ENCODE measurements around the gene TMOD1.
"Not testable (repeated sequence)": the region's sequence is repeated elsewhere in the genome, so short reads cannot be mapped to it uniquely, and the experiment has no call there.

The TMOD1 gene

DNA sequence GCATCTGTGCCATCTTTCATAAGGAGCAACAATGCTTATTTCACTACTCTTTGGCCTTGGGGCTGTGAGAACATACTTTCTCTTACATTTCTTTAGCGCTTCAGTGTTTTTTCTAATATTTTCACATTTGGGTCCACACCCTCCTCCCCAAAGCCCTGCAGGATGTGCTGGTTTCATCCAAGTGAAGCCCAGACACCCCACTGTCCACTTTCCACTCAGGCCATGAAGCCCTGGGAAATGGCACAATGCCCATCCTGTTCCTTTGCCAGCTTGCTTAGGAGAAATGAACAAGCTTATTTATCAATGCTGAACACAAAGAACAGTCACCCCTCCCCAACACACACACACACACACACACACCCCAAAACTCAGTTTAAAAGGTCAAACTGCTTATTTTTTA lies 17.3 kb upstream of the TMOD1 start:
- no peak overlapping the region for H3K27ac ChIP-seq
- no peak for TF ChIP-seq ZFX (IDR thresholded peaks at IDR 0.05; ENCODE audit: borderline replicate concordance)
- TF ChIP-seq, protein P1, sequence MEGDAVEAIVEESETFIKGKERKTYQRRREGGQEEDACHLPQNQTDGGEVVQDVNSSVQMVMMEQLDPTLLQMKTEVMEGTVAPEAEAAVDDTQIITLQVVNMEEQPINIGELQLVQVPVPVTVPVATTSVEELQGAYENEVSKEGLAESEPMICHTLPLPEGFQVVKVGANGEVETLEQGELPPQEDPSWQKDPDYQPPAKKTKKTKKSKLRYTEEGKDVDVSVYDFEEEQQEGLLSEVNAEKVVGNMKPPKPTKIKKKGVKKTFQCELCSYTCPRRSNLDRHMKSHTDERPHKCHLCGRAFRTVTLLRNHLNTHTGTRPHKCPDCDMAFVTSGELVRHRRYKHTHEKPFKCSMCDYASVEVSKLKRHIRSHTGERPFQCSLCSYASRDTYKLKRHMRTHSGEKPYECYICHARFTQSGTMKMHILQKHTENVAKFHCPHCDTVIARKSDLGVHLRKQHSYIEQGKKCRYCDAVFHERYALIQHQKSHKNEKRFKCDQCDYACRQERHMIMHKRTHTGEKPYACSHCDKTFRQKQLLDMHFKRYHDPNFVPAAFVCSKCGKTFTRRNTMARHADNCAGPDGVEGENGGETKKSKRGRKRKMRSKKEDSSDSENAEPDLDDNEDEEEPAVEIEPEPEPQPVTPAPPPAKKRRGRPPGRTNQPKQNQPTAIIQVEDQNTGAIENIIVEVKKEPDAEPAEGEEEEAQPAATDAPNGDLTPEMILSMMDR (IDR thresholded peaks at IDR 0.05) = no peak

DNA sequence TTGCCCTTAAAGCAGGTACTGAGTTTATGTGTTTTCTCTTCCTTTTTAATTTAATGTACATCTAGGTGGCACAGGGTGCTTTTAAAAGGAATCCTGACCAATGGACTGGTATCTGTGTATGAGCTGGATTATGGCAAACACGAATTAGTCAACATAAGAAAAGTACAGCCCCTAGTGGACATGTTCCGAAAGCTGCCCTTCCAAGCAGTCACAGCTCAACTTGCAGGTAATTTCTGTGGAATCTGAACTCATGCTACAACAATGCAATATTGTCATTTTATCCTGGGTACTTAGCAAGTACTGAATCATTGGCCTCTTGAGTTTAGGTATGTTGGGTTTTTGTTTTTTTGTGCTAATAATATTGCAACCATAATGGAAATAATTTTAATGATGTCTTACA lies 14.4 kb upstream of the TMOD1 start:
- TF ChIP-seq, protein P1 (IDR thresholded peaks at IDR 0.05) = peak; percentile 33
- TF ChIP-seq ZFX (IDR thresholded peaks at IDR 0.05; ENCODE audit: borderline replicate concordance) = no peak
- H3K27ac ChIP-seq = no peak overlapping the region

DNA sequence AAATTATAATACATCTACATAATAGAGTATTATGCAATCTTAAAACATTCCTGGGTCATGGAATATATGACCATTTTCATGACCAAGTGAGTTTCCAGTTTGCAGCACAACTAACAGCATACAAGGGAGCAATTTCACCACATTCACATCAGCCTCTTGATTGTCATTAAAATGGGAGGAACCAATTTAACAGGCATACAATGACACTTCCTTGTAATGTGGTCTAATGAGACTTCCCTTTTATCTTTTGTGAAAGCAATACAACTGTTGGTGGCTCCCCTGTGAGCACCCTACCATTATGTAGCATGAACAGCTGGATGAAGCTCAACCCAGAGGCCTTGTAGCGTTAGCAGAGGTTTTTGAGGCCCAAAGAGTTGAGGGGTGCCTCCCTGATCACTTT lies 13.6 kb upstream of the TMOD1 start:
- TF ChIP-seq, protein P1 (IDR thresholded peaks at IDR 0.05) = no peak
- TF ChIP-seq ZFX (IDR thresholded peaks at IDR 0.05; ENCODE audit: borderline replicate concordance) = no peak
- H3K27ac ChIP-seq = no peak overlapping the region

DNA sequence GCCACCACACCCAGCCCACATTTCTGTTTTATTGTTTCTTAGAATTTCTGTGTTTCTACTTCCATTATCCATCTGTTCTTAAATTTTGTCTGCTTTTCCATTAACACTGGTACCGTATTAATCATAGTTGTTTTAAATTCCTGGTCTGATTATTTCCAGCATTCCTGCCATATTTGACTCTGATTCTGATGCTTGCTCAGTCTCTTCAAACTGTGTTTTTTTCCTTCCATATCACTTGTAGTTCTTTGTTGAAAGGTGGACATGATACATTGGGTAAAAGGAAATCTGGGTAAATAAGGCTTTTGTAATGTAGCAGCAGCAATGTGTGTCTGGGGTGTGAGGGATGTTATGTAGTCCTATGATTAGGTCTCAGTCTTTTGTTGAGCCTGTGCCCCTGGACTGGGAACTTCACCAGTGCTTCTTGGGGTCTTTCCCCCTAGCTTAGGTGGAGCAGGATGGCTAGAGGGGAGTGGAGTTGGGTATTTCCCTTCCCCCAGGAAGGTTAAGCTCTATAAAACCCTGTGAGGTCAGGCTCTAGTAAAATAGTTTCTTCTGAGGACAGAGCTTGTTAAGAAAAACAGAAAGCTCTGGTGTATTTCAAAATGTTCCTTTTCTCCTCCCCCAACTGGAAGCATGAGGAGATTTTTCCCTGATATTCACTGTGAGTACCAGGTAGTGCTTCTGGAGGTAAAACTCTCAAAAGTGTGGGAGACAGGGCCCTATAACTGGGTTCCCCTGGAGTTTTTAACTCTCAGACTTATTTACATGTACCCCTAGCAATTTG lies 10.1 kb upstream of the TMOD1 start:
- no peak overlapping the region for H3K27ac ChIP-seq
- TF ChIP-seq, protein P1 (IDR thresholded peaks at IDR 0.05) = no peak
- no peak for TF ChIP-seq ZFX (IDR thresholded peaks at IDR 0.05; ENCODE audit: borderline replicate concordance)

DNA sequence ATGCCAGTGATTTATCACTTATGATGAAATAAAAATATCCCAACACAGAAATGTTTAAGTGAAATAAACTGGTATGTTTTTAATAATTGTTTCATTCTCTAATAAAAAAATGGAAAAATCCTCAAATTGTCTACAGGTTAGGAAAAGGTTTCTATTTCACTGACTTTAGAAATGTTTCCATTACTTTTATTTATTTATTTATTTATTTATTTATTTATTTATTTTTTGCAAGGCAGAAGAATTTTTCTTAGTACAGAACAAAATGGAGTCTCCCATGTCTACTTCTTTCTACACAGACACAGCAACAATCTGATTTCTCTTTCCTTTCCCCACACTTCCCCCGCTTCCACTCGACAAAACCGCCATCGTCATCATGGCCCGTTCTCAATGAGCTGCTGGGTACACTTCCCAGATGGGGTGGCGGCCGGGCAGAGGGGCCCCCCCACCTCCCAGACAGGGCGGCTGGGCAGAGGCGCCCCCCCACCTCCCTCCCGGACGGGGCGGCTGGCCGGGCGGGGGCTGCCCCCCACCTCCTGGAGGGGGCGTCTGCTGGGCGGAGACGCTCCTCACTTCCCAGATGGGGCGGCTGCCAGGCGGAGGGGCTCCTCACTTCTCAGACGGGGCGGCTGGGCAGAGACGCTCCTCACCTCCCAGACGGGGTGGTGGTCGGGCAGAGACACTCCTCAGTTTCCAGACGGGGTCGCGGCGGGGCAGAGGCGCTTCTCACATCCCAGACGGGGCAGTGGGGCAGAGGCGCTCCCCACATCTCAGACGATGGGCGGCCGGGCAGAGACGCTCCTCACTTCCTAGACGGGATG lies 3.7 kb upstream of the TMOD1 start:
- not testable (repeated sequence) for H3K27ac ChIP-seq

DNA sequence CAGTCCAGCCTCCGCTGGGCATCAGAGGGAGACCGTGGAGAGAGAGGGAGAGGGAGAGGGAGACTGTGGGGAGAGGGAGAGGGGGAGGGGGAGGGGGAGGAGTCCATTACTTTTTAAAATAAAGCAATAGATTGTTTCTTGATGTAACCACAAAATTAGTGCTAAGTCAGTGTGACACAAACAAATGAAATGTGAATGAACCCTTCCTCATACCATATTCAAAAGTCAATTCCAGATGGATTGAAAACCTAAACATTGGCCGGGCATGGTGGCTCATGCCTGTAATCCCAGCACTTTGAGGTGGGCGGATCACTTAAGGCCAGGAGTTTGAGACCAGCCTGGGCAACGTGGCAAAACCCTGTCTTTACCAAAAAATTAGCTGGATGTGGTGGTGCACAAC lies 2.6 kb upstream of the TMOD1 start:
- not testable (repeated sequence) for H3K27ac ChIP-seq

DNA sequence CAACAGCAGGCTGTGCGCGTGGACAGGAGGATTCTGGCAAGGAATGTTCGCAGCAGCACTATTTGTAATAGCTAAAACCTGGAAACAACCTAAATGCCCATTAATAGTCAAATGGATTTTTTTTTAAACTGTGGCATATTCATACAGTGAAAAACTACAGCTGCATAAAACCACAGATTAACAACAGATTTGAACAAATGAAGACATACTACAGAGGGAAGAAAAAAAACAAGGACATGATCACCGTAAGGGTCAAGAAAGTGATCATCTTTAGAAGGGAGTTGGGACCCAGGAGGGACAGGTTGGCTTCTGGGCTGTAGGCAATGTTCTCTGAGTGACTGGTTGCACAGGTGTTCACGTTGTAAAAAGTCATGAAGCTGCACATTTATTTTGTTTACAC lies 1.2 kb upstream of the TMOD1 start:
- TF ChIP-seq, protein P1 (IDR thresholded peaks at IDR 0.05) = no peak
- no peak for TF ChIP-seq ZFX (IDR thresholded peaks at IDR 0.05; ENCODE audit: borderline replicate concordance)
- no peak overlapping the region for H3K27ac ChIP-seq

DNA sequence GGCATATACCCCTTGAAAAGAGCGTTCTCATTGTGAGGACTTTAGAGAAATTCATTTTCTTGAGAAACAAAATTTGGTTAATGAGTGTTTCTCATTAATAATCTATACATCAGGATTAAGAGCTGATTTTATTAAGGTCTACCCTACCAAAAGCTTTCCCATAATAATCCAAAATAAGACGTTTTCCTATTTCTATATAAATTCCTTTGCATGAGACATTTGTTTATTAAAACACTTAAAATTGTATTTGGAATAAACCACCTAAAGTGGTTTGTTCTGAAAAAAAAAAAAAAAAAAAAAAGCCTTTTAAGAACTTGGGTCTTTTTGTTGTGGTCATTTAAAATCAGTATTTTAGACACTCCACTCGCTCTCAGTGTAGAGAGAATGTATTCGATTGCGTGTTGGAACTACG lies 695 bp upstream of the TMOD1 start:
- H3K27ac ChIP-seq = no peak overlapping the region
- no peak for TF ChIP-seq ZFX (IDR thresholded peaks at IDR 0.05; ENCODE audit: borderline replicate concordance)
- TF ChIP-seq, protein P1 (IDR thresholded peaks at IDR 0.05) = no peak

Data from 22Rv1 (cell line).